Measurements from ENCODE around the gene DHODH. TPM values are rescaled to one million over a fixed set of nuclear protein-coding genes. Genes with fewer than 3 reads are reported as not detected.
A peak's percentile ranks its signal among the peaks of the same experiment; 100 is the strongest.

Gene DHODH
- total RNA-seq, 4 donors from 2014 or later = 0.75 to 4.8 (median 1.6) TPM; not detected in 1

- intact Hi-C loops (cut with DNase I; ENCODE audit: low total_unique reads) (no loop called here), in situ Hi-C loops (cut with MboI; ENCODE audit: low pct_ligation_motif_present in 1 of 4, low pct_unique_long_range_greater_than_20kb in 1 of 4, low sequenced_read_pairs in 3 of 4) (no loop called here)
- Histone ChIP-seq H3K4me1 (peaks cover 0 to 11% (median 2%) of the 10 kb centered on the region in 4 donors), H3K27me3 (no peaks in the 10 kb centered on the region), H3K4me3 (no peak overlapping the region), H3K9me3 (no peaks in the 10 kb centered on the region), H3K36me3 (no peaks in the 10 kb centered on the region), H3K27ac (peak overlapping the region in 2 of 4 donors; percentile 19 to 63)
- 52 to 76% methylated on average over 3 to 15 of the region's 15 CpGs for WGBS, 2 donors (ENCODE audit: low coverage in 1 of 2)
- no peak for DNase-seq
- no peak for TF ChIP-seq CTCF (IDR thresholded peaks at IDR 0.05)
- no peak for TF ChIP-seq EP300 (IDR thresholded peaks at IDR 0.05; ENCODE audit: low read depth)
- no peak for TF ChIP-seq POLR2A (IDR thresholded peaks at IDR 0.05)
- no peak for TF ChIP-seq POLR2AphosphoS5 (IDR thresholded peaks at IDR 0.05)
Measured at GRCh38 chr16:72013888-72014581, 5.5 kb downstream of the DHODH start.

GRCh38 chr16:72014675-72015074 is 6.1 kb downstream of the DHODH start:
- intact Hi-C loops (cut with DNase I; ENCODE audit: low total_unique reads) (no loop called here), in situ Hi-C loops (cut with MboI; ENCODE audit: low pct_ligation_motif_present in 1 of 4, low pct_unique_long_range_greater_than_20kb in 1 of 4, low sequenced_read_pairs in 3 of 4) (no loop called here)
- DNase-seq = no peak
- Histone ChIP-seq H3K36me3 (no peaks in the 10 kb centered on the region), H3K27me3 (no peaks in the 10 kb centered on the region), H3K9me3 (no peaks in the 10 kb centered on the region), H3K27ac (peak overlapping the region in 1 of 4 donors; percentile 63), H3K4me1 (peaks cover 0 to 11% (median 2%) of the 10 kb centered on the region in 4 donors), H3K4me3 (no peak overlapping the region)
- WGBS, 2 donors (ENCODE audit: low coverage in 1 of 2) = 82 to 96% methylated on average over 2 to 8 of the region's 8 CpGs
- TF ChIP-seq POLR2AphosphoS5 (IDR thresholded peaks at IDR 0.05) (no peak), POLR2A (IDR thresholded peaks at IDR 0.05) (no peak), CTCF (IDR thresholded peaks at IDR 0.05) (no peak), EP300 (IDR thresholded peaks at IDR 0.05; ENCODE audit: low read depth) (no peak)

- no peaks in the 10 kb centered on the region for H3K36me3 ChIP-seq
- TF ChIP-seq POLR2AphosphoS5 (IDR thresholded peaks at IDR 0.05) (no peak), CTCF (IDR thresholded peaks at IDR 0.05) (no peak), EP300 (IDR thresholded peaks at IDR 0.05; ENCODE audit: low read depth) (no peak)
- no peaks in the 10 kb centered on the region for H3K9me3 ChIP-seq
- H3K27ac ChIP-seq = peak overlapping the region in 2 of 4 donors; percentile 4 to 63
- in situ Hi-C loops (cut with MboI; ENCODE audit: low pct_ligation_motif_present in 1 of 4, low pct_unique_long_range_greater_than_20kb in 1 of 4, low sequenced_read_pairs in 3 of 4) (no loop called here), intact Hi-C loops (cut with DNase I; ENCODE audit: low total_unique reads) (no loop called here)
- DNase-seq = no peak
- H3K4me1 ChIP-seq = peaks cover 0 to 11% (median 2%) of the 10 kb centered on the region in 4 donors
- 47 to 61% methylated on average over 3 of the region's 3 CpGs for WGBS, 2 donors (ENCODE audit: low coverage in 1 of 2)
- no peaks in the 10 kb centered on the region for H3K27me3 ChIP-seq
- H3K4me3 ChIP-seq = no peak overlapping the region
Measured at GRCh38 chr16:72015124-72015523, 6.6 kb downstream of the DHODH start.

- intact Hi-C loops (cut with DNase I; ENCODE audit: low total_unique reads) = no loop called here
Measured at GRCh38 chr16:72018470-72018869, 9.9 kb downstream of the DHODH start.

More at GRCh38 chr16:72018470-72018869, 9.9 kb downstream of the DHODH start:
- peaks cover 0 to 11% (median 2%) of the 10 kb centered on the region in 4 donors for H3K4me1 ChIP-seq
- in situ Hi-C loops (cut with MboI; ENCODE audit: low pct_ligation_motif_present in 1 of 4, low pct_unique_long_range_greater_than_20kb in 1 of 4, low sequenced_read_pairs in 3 of 4) = no loop called here
- H3K4me3 ChIP-seq = no peak overlapping the region
- no peaks in the 10 kb centered on the region for H3K27me3 ChIP-seq
- no peak overlapping the region for H3K27ac ChIP-seq
- 90% methylated on average over 9 of the region's 9 CpGs; no CpG with 5 or more reads in 1 of the 2 donors for WGBS, 2 donors (ENCODE audit: low coverage in 1 of 2)
- TF ChIP-seq CTCF (IDR thresholded peaks at IDR 0.05) (no peak), EP300 (IDR thresholded peaks at IDR 0.05; ENCODE audit: low read depth) (no peak), POLR2A (IDR thresholded peaks at IDR 0.05) (no peak), POLR2AphosphoS5 (IDR thresholded peaks at IDR 0.05) (no peak)
- H3K9me3 ChIP-seq = no peaks in the 10 kb centered on the region
- no peak for DNase-seq
- H3K36me3 ChIP-seq = peaks cover 0 to 10% (median 0%) of the 10 kb centered on the region in 4 donors

All from transverse colon (tissue), 4 donors.